B cell (primary cell): ENCODE data around the gene ABCF1. TPM values are rescaled to one million over a fixed set of nuclear protein-coding genes. Genes with fewer than 3 reads are reported as not detected.

Source experiments
- ATAC-seq: fragments of 200-7000 bp; cut with Tn5 transposase; one replicate; pipeline ENCODE4 v1.10.0; 2021; ENCODE audit warnings: low read depth, mild to moderate bottlenecking, moderate number of reproducible peaks, moderate library complexity
- CTCF ChIA-PET: fragments of 350-600 bp; sonication (Branson Sonifier 250); formaldehyde crosslinking; loops from one replicate; lab custom pipeline; 2021; ENCODE audit warnings: antibody characterized with exemption, inconsistent platforms; lab: Charles Lee
- POLR2A ChIA-PET: fragments of 350-600 bp; sonication (Branson Sonifier 250); formaldehyde crosslinking; loops from one replicate; lab custom pipeline; 2021; ENCODE audit warnings: antibody characterized with exemption; lab: Charles Lee
- DNase-seq: peaks from one replicate; pipeline ENCODE4 v3.0.0; 2013
- H2AFZ ChIP-seq: 2 replicates; pipeline ENCODE4 v1.6.1; 2012; ENCODE audit warnings: mild to moderate bottlenecking, low read depth, low read length; ENCODE audit not compliant: insufficient read depth, poor library complexity, severe bottlenecking
- H3K27ac ChIP-seq, 2 donors: 1 replicate in 1 of 2; 2 replicates in 1 of 2; pipeline ENCODE4 v1.5.1; 2012 to 2013; ENCODE audit warnings: low read length in 2 of 2, mild to moderate bottlenecking in 2 of 2, moderate library complexity in 1 of 2
- H3K27me3 ChIP-seq, 4 experiments: fragments of 200-600 bp in 1 of 4; sonication (generic) in 1 of 4; replicated peaks in 1 of 4; 1 replicate in 2 of 4; 2 replicates in 2 of 4; pipeline versions ENCODE4 v1.6.1 to v1.7.0; 2013 to 2016; ENCODE audit warnings: low read length in 3 of 4, mild to moderate bottlenecking in 2 of 4, mixed read lengths in 1 of 4, moderate library complexity in 1 of 4; ENCODE audit not compliant: insufficient read depth in 4 of 4, control insufficient read depth in 3 of 4; ENCODE audit errors: control extremely low read depth in 1 of 4
- H3K36me3 ChIP-seq, 2 experiments: replicated peaks in 1 of 2; 1 replicate in 1 of 2; 2 replicates in 1 of 2; pipeline versions ENCODE4 v1.6.1 to v1.7.1; 2013; ENCODE audit warnings: low read length in 1 of 2; ENCODE audit not compliant: insufficient read depth in 2 of 2, control insufficient read depth in 1 of 2; ENCODE audit errors: control extremely low read depth in 1 of 2, extremely low read depth in 1 of 2
- H3K4me1 ChIP-seq, 2 donors: fragments of 200-600 bp in 1 of 2; sonication (generic) in 1 of 2; 1 replicate in 1 of 2; 2 replicates in 1 of 2; pipeline versions ENCODE4 v1.5.1 to v1.6.1; 2013 to 2017; ENCODE audit warnings: low read length in 2 of 2; ENCODE audit not compliant: control insufficient read depth in 2 of 2, insufficient read depth in 2 of 2
- H3K4me2 ChIP-seq: replicated peaks from 2 replicates; pipeline ENCODE3; 2012; ENCODE audit warnings: mild to moderate bottlenecking, low read depth, low read length; ENCODE audit not compliant: poor library complexity, severe bottlenecking
- H3K4me3 ChIP-seq, 5 experiments: fragments of 200-600 bp in 1 of 5; sonication (generic) in 1 of 5; 1 replicate in 3 of 5; 2 replicates in 2 of 5; pipeline versions ENCODE4 v1.5.1 to v1.7.0; 2011 to 2016; ENCODE audit warnings: low read length in 4 of 5, mild to moderate bottlenecking in 4 of 5, low read depth in 2 of 5, control low read depth in 1 of 5, moderate library complexity in 1 of 5; ENCODE audit not compliant: insufficient read depth in 1 of 5; ENCODE audit errors: control extremely low read depth in 1 of 5, extremely low read depth in 1 of 5
- H3K79me2 ChIP-seq: fragments of 200-600 bp; sonication (generic); one replicate; pipeline ENCODE4 v1.6.0; 2016; ENCODE audit warnings: low read length; ENCODE audit not compliant: control insufficient read depth, insufficient read depth
- H3K9ac ChIP-seq: fragments of 200-600 bp; sonication (generic); 2 replicates; pipeline ENCODE4 v1.6.1; 2017; ENCODE audit warnings: mild to moderate bottlenecking, low read length, moderate library complexity
- H3K9me3 ChIP-seq, 3 donors: one replicate each; pipeline versions ENCODE4 v1.6.1 to v1.7.1; 2013; ENCODE audit warnings: low read length in 2 of 3; ENCODE audit not compliant: control insufficient read depth in 2 of 3, insufficient read depth in 1 of 3; ENCODE audit errors: control extremely low read depth in 1 of 3
- H4K20me1 ChIP-seq: 2 replicates; pipeline ENCODE4 v1.6.0; 2012; ENCODE audit warnings: mild to moderate bottlenecking, low read length; ENCODE audit not compliant: insufficient read depth, control insufficient read depth, poor library complexity, severe bottlenecking
- H3K27ac Mint-ChIP-seq: one replicate; pipeline ENCODE4 v1.8.0; 2021; ENCODE audit warnings: mixed read lengths
- H3K27me3 Mint-ChIP-seq: one replicate; pipeline ENCODE4 v1.8.0; 2021; ENCODE audit warnings: mixed read lengths
- H3K4me1 Mint-ChIP-seq: one replicate; pipeline ENCODE4 v1.8.0; 2021; ENCODE audit warnings: mixed read lengths
- H3K4me3 Mint-ChIP-seq: one replicate; pipeline ENCODE4 v1.8.0; 2021; ENCODE audit warnings: mixed read lengths
- H3K9me3 Mint-ChIP-seq: one replicate; pipeline ENCODE4 v1.8.0; 2022; ENCODE audit warnings: mixed read lengths; ENCODE audit not compliant: insufficient read depth
- CTCF ChIP-seq: fragments of 200-600 bp; IDR thresholded peaks from one replicate; pipeline ENCODE4 v1.8.0; 2022; ENCODE audit warnings: antibody characterized with exemption, mild to moderate bottlenecking
- EZH2 ChIP-seq: IDR thresholded peaks from 2 replicates; pipeline ENCODE4 v1.6.1; 2012; ENCODE audit warnings: borderline replicate concordance, low read depth, mild to moderate bottlenecking, moderate library complexity, low read length; ENCODE audit not compliant: insufficient read depth, poor library complexity, severe bottlenecking
- WGBS: methylation state at CpG from one replicate; pipeline ENCODE4 v1.1.5; 2013; ENCODE audit warnings: missing lambda C conversion rate; ENCODE audit not compliant: insufficient coverage; 5-methylcytosine and 5-hydroxymethylcytosine counted together
- intact Hi-C: fragments of 100-400 bp; cut with micrococcal nuclease; formaldehyde crosslinking; loops from one replicate; pipeline ENCODE4 v1.10.0; 2022
- polyA plus RNA-seq: library from polyadenylated mRNA; depleted of rRNA; stranded (reverse); fragments of >200 nt; gene quantifications from 2 replicates; pipeline ENCODE4 v1.2.3, GENCODE V29; 2012
- total RNA-seq, 2 donors: library from RNA; stranded (reverse); fragments of 120-200 nt in 1 of 2; gene quantifications; 1 replicate in 1 of 2; 2 replicates in 1 of 2; pipeline versions ENCODE4 v1.2.3 to v1.2.4, GENCODE V29; 2013 to 2022

ABCF1 gene
- total and polyA plus RNA-seq, 2 donors (not counting 1 experiment from before 2014, with no cell fraction given), result 22.8 to 60.9 TPM

GRCh38 chr6:30611150-30611855 is 40.1 kb downstream of the ABCF1 start:
- Mint-ChIP-seq H3K4me3 (no peak overlapping the region), H3K9me3 (no peaks in the 10 kb centered on the region), H3K4me1 (peaks cover 67% of the 10 kb centered on the region), H3K27me3 (no peaks in the 10 kb centered on the region), H3K27ac (peak overlapping the region; percentile 71)
- H3K9ac ChIP-seq, result no peak overlapping the region
- H3K4me2 ChIP-seq, result no peak overlapping the region
- DNase-seq, result no peak
- no peak for TF ChIP-seq CTCF
- TF ChIP-seq EZH2, result no peak
- no peak overlapping the region for H2AFZ ChIP-seq
- ChIA-PET POLR2A (interaction anchor here (0.6 kb wide), 1 partner anchor 399 kb away, joined by 3 read pairs; no protein-coding TSS in a partner anchor), CTCF (interaction anchor here (0.8 to 4.8 kb wide), 7 partner anchors 13 to 127 kb away, joined by 3 to 41 read pairs (median 5); partner anchors contain the start of gene ATAT1)
- peak overlapping the region in 1 of 2 donors; percentile 99 for H3K27ac ChIP-seq
- H3K4me1 ChIP-seq, result peaks cover 33 to 35% of the 10 kb centered on the region in 2 donors
- H3K4me3 ChIP-seq, result no peak overlapping the region
- no peak for ATAC-seq
- no peaks in the 10 kb centered on the region for H3K27me3 ChIP-seq
- no peaks in the 10 kb centered on the region for H3K9me3 ChIP-seq
- H3K36me3 ChIP-seq, result peaks cover 2 to 40% of the 10 kb centered on the region in 2 experiments
- peaks cover 84% of the 10 kb centered on the region for H3K79me2 ChIP-seq
- 88% methylated on average over 3 of the region's 9 CpGs for WGBS
- peaks cover 26% of the 10 kb centered on the region for H4K20me1 ChIP-seq
- intact Hi-C loops, result loop anchor here (10.0 kb wide), 1 partner anchor 743 kb away; the partner anchor contains the start of gene HLA-B

GRCh38 chr6:30611856-30612194 is 40.6 kb downstream of the ABCF1 start:
- ChIA-PET POLR2A (no interaction called here), CTCF (interaction anchor here (0.8 to 4.8 kb wide), 5 partner anchors 14 to 128 kb away, joined by 3 to 41 read pairs (median 10); no protein-coding TSS in a partner anchor)
- Histone ChIP-seq H3K4me1 (peaks cover 33 to 35% of the 10 kb centered on the region in 2 donors), H3K36me3 (peaks cover 2 to 40% of the 10 kb centered on the region in 2 experiments), H3K27me3 (no peaks in the 10 kb centered on the region), H3K4me2 (no peak overlapping the region), H3K9ac (no peak overlapping the region), H4K20me1 (peaks cover 22% of the 10 kb centered on the region), H3K79me2 (peaks cover 84% of the 10 kb centered on the region), H3K9me3 (no peaks in the 10 kb centered on the region), H2AFZ (no peak overlapping the region), H3K27ac (peak overlapping the region in 1 of 2 donors; percentile 99), H3K4me3 (no peak overlapping the region)
- Mint-ChIP-seq H3K27me3 (no peaks in the 10 kb centered on the region), H3K4me1 (peaks cover 62% of the 10 kb centered on the region), H3K4me3 (no peak overlapping the region), H3K9me3 (no peaks in the 10 kb centered on the region), H3K27ac (peak overlapping the region; percentile 71)
- ATAC-seq, result no peak
- no CpG with 5 or more reads among the region's 2 CpGs for WGBS
- DNase-seq, result no peak
- TF ChIP-seq EZH2, result no peak
- TF ChIP-seq CTCF, result no peak
- intact Hi-C loops, result loop anchor here (10.0 kb wide), 1 partner anchor 743 kb away; the partner anchor contains the start of gene HLA-B
